Activated naive CD8-positive, alpha-beta T cell treated with anti-CD3 and anti-CD28 coated beads for 36 hours (primary cell): ENCODE measurements around the gene SKIC8. TPM values are rescaled to one million over a fixed set of nuclear protein-coding genes. Genes with fewer than 3 reads are reported as not detected.

Experiments
- DNase-seq: peaks from one replicate; pipeline ENCODE4 v3.0.0; 2021
- H3K27ac Mint-ChIP-seq: one replicate; pipeline ENCODE4 v1.8.0; 2022; ENCODE audit warnings: mild to moderate bottlenecking, moderate library complexity, mixed read lengths
- H3K27me3 Mint-ChIP-seq: one replicate; pipeline ENCODE4 v1.8.0; 2022; ENCODE audit warnings: mild to moderate bottlenecking, mixed read lengths
- H3K36me3 Mint-ChIP-seq: one replicate; pipeline ENCODE4 v1.8.0; 2021; ENCODE audit warnings: mild to moderate bottlenecking, mixed read lengths
- H3K4me1 Mint-ChIP-seq: one replicate; pipeline ENCODE4 v1.8.0; 2021; ENCODE audit warnings: mixed read lengths
- H3K4me3 Mint-ChIP-seq: one replicate; pipeline ENCODE4 v1.8.0; 2022; ENCODE audit warnings: mild to moderate bottlenecking, moderate library complexity, mixed read lengths
- H3K9me3 Mint-ChIP-seq: one replicate; pipeline ENCODE4 v1.8.0; 2022; ENCODE audit warnings: mixed read lengths
- total RNA-seq, 2 experiments: library from RNA; stranded (reverse); gene quantifications; one replicate each; pipeline ENCODE4 v1.2.3, GENCODE V29; 2021

SKIC8 gene
- total RNA-seq, 2 experiments from 2014 or later: 71.9 to 73.8 TPM

DNA sequence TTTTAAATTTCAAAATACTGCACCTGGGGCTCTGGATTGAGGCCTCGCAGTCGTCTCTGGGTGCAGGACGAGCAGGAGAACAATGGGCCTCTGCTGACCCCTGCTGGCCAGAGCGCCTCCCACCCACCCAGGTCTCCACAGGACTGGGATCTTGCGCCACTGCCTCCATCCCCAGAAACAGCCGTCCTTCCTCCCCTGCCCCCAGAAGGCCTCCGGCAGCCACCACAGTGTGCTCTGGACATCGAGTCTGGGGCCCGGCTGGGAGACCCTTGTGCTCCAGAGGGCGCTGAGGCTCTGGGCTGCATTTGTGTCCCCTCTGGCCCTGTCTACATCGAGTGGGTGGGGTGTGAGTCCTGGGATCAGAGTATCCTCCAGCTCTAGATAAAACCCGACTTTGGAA is 58.4 kb downstream of the SKIC8 start:
- no peaks in the 10 kb centered on the region for H3K36me3 Mint-ChIP-seq
- no peaks in the 10 kb centered on the region for H3K9me3 Mint-ChIP-seq
- H3K27me3 Mint-ChIP-seq: no peaks in the 10 kb centered on the region
- H3K27ac Mint-ChIP-seq: no peak overlapping the region
- H3K4me1 Mint-ChIP-seq: peaks cover 2% of the 10 kb centered on the region
- DNase-seq: peak; percentile 79
- H3K4me3 Mint-ChIP-seq: no peak overlapping the region

DNA sequence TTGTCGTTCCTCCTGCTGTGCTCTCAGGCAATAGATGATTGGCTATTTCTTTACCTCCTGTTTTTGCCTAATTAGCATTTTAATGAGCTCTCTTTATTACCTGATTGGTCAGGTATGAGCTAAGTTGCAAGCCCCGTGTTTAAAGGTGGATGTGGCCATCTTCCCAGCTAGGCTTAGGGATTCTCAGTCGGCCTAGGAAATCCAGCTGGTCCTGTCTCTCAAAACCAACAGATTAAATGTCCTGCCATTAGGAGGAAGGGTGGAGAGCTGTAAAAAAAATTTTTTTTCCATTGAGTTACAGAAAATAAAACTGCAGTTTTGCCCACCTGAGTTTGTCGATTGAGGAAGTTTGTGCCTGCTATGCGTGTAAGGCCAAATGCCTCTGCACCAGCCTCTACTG is 59.6 kb downstream of the SKIC8 start:
- Mint-ChIP-seq H3K9me3 (no peaks in the 10 kb centered on the region), H3K27ac (no peak overlapping the region), H3K36me3 (no peaks in the 10 kb centered on the region), H3K4me1 (peaks cover 3% of the 10 kb centered on the region), H3K4me3 (no peak overlapping the region), H3K27me3 (no peaks in the 10 kb centered on the region)
- no peak for DNase-seq

DNA sequence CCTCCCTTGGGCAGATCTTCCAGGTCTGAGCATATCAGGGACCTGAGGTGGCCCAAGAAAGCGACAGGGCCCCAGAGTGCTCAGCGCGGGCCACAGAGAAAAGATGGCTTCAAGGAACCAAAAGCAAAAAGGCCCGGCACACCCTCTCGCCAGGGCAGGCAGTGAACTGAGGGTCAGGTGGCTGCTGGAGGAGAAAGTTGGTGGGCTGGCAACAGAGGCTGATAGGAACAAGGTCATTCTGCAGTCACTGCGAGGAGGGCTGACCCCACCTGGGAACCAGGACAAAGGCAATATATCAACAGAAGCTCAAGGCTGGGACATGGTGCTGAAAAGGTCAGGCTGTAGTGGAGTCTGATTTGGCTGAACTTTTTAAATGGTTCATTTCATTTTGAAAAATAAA is 62.3 kb downstream of the SKIC8 start:
- no peaks in the 10 kb centered on the region for H3K9me3 Mint-ChIP-seq
- peaks cover 6% of the 10 kb centered on the region for H3K4me1 Mint-ChIP-seq
- no peak overlapping the region for H3K27ac Mint-ChIP-seq
- H3K36me3 Mint-ChIP-seq: no peaks in the 10 kb centered on the region
- no peaks in the 10 kb centered on the region for H3K27me3 Mint-ChIP-seq
- H3K4me3 Mint-ChIP-seq: no peak overlapping the region
- DNase-seq: no peak

DNA sequence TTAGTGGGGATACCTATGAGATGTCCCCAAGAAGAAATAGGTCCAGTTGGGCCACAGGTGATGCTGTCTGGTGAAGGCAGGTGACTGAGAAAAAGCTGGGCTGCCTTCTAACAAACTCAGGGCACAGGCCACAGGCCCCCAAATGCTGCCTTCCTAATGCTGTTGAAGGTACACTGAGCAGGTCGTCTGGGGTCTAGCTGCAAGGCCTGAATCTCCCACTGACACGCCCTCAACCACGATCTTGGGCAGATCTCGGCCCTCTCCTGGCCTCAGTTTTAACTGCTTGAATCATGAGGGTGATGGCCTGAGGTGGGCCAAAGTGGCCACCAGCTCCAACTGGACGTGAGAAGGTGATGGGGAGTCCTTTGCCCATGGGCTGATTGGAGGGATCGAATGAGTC is 62.9 kb downstream of the SKIC8 start:
- no peak for DNase-seq

DNA sequence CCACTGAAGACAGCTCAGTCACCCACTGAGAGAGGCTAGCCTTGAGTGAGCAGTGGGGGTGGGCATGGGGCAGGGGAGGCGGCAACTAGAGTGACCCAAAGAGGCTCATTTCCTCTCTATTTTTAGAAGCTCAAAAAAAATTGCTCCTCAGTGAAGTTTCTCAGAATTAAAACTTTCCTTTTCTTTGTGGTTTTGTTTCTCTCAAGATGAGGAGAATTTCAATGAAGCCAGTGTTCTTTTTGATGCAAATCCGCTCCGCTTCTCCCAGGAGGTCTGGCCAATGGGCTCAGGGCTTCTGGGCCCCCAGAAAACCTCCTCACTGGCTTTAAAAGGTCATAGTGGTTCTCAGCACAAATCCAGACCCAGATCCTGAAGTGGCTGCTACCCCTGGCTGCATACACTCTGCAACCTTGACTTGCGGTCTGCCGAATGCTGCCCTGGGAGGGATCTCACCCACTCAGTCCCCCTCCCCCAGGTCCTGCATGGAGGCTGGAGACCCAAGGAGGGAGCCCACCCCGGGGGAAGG is 64.8 kb downstream of the SKIC8 start, which contains the start of gene ACSBG1:
Gene ACSBG1, minus strand, starts transcription at position 51 of the 526 bp plus-strand sequence. CDS start 64 bp downstream, outside the sequence.
- Mint-ChIP-seq H3K36me3 (no peaks in the 10 kb centered on the region), H3K4me3 (no peak within 1 kb of the TSS), H3K27me3 (no peaks in the 10 kb centered on the region), H3K4me1 (peaks cover 4% of the 10 kb centered on the region), H3K9me3 (no peaks in the 10 kb centered on the region), H3K27ac (no peak within 1 kb of the TSS)
- DNase-seq: no peak

More for the DNA sequence above, 62.9 kb downstream of the SKIC8 start:
- Mint-ChIP-seq H3K4me3 (no peak overlapping the region), H3K9me3 (no peaks in the 10 kb centered on the region), H3K27me3 (no peaks in the 10 kb centered on the region), H3K4me1 (peaks cover 6% of the 10 kb centered on the region), H3K27ac (no peak overlapping the region), H3K36me3 (no peaks in the 10 kb centered on the region)

DNA sequence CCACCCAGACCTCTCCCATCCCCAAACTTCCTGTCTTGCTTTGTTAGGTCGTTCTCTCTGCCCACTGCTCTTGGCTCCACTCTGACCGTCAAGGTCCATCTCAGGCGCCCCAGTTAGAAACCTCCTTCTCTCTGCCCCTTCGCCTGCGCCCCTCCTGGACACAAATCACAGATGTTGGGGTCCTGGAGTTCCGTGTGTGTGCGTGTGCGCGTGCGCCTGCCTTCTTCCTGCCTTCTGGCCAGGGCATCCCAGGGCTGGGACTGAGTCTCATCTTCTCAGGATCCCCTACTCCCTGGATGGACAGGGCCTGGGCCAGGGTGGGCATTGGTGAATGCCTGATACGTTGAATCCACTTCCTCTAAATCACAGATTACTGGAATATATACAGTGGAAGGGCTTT is 65.9 kb downstream of the SKIC8 start:
- Mint-ChIP-seq H3K27me3 (no peaks in the 10 kb centered on the region), H3K4me1 (peaks cover 4% of the 10 kb centered on the region), H3K27ac (no peak overlapping the region), H3K36me3 (no peaks in the 10 kb centered on the region), H3K4me3 (no peak overlapping the region), H3K9me3 (no peaks in the 10 kb centered on the region)
- DNase-seq: no peak

Other genes with a start within 250 kb of the SKIC8 start
- 10 to 100 TPM; 39.4 to 44.1 TPM for gene TBC1D2B, start 221.9 kb downstream of the SKIC8 start, total RNA-seq
- not detected for gene SH2D7, start 207.0 kb downstream of the SKIC8 start, total RNA-seq
- gene CIB2, start 168.2 kb downstream of the SKIC8 start, total RNA-seq: 1 to 10 TPM; 1.8 to 1.9 TPM
- 100 to 1,000 TPM; 149 to 150 TPM for gene IDH3A, start 150.2 kb downstream of the SKIC8 start, total RNA-seq
- gene ACSBG1, start 65.0 kb downstream of the SKIC8 start, total RNA-seq: under 1 TPM in 1 of 2 experiments, not detected in 1; 0.24 TPM
- gene DNAJA4, start 35.0 kb downstream of the SKIC8 start, total RNA-seq: 10 to 100 TPM; 36.8 to 39.3 TPM
- gene CRABP1, start 40.7 kb upstream of the SKIC8 start, total RNA-seq: not detected
- 10 to 100 TPM; 68.2 to 69.4 TPM for gene IREB2, start 138.6 kb upstream of the SKIC8 start, total RNA-seq
- 1 to 10 TPM; 1.5 to 2.1 TPM for gene HYKK, start 208.0 kb upstream of the SKIC8 start, total RNA-seq
- gene PSMA4, start 240.8 kb upstream of the SKIC8 start, total RNA-seq: 100 to 1,000 TPM; 336 to 338 TPM